Measurements from ENCODE around the gene CSAD. TPM values are rescaled to one million over a fixed set of nuclear protein-coding genes. Genes with fewer than 3 reads are reported as not detected.

Gene CSAD
- polyA plus RNA-seq, 1 of the 3 experiments (the other 2 are of a cell fraction), result 32.2 TPM

DNA sequence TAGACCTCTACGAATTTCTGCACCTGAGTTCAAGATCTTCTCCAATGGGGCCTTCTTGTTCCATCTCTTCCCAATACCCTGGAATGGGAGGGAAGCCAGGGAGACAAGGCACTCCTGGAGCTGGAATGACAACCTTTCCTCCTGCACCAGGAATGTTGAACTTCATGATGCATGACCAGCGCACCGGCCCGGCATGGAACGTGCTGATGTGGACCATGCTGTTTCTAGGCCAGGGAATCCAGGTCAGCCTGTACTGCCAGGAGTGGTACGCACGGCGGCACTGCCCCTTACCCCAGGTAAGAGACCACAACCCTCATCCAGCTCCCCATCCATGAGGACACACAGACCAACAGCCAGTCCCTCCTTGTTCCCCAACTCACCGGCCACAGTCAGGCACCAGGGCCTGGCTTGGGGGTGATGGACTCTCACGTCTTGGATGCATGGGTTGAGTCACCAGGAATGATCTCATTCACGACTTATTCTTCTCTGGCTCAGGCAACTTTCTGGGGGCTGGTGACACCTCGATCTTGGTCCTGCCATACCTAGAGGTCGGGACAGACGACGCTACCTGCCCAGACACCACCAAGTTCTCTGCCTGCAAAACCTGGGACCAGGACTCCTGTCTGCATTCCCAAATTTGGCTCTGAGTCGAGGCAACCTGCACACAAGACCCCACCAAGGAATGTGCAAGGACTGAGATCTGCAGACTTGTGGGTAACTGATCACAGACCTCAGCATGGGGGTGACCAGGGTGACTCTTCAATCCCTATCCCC, 57.0 kb downstream of the CSAD start:
- H3K36me3 ChIP-seq (replicated peaks in 1 of 2; ENCODE audit: control insufficient read depth in 1 of 2, insufficient read depth in 2 of 2, low read length in 1 of 2), result no peaks in the 10 kb centered on the region
- no peaks in the 10 kb centered on the region for H3K27me3 ChIP-seq (ENCODE audit: insufficient read depth)
- no peak overlapping the region for H3K4me2 ChIP-seq
- DNase-seq, result no peak
- no peaks in the 10 kb centered on the region for H3K79me2 ChIP-seq (ENCODE audit: insufficient read depth)
- H4K20me1 ChIP-seq (ENCODE audit: insufficient read depth), result no peaks in the 10 kb centered on the region
- H3K9me3 ChIP-seq, result no peaks in the 10 kb centered on the region
- no peaks in the 10 kb centered on the region for H3K9me2 ChIP-seq
- WGBS (ENCODE audit: low lambda C conversion rate), result 83% methylated on average over 14 of the region's 16 CpGs
- peaks cover 0 to 10% of the 10 kb centered on the region in 2 experiments; a peak in 2 of 4 replicates for H3K4me1 ChIP-seq (ENCODE audit: control insufficient read depth in 1 of 2, insufficient read depth in 2 of 2, low read depth in 1 of 2, low read length in 1 of 2)
- peak; percentile 37; the same call in 1 of the 2 replicates for TF ChIP-seq FOSL2 (IDR thresholded peaks at IDR 0.05; ENCODE audit: borderline replicate concordance, low read depth)
- TF ChIP-seq, protein P1, sequence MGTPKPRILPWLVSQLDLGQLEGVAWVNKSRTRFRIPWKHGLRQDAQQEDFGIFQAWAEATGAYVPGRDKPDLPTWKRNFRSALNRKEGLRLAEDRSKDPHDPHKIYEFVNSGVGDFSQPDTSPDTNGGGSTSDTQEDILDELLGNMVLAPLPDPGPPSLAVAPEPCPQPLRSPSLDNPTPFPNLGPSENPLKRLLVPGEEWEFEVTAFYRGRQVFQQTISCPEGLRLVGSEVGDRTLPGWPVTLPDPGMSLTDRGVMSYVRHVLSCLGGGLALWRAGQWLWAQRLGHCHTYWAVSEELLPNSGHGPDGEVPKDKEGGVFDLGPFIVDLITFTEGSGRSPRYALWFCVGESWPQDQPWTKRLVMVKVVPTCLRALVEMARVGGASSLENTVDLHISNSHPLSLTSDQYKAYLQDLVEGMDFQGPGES (IDR thresholded peaks at IDR 0.05; ENCODE audit: low read depth, low read length), result no peak
- POLR2A ChIA-PET, result no interaction called here
- H3K9ac ChIP-seq, result no peak overlapping the region
- CTCF ChIA-PET, result interaction anchor here (0.9 to 2.0 kb wide), 4 partner anchors 24 to 58 kb away, joined by 3 to 9 read pairs (median 4); no protein-coding TSS in a partner anchor
- 0 out of 2 replicates have a peak overlapping the region, but pooled peaks have one; percentile 22 for H2AFZ ChIP-seq (ENCODE audit: low read depth)
- H3K4me3 ChIP-seq (ENCODE audit: low read depth in 2 of 2, low read length in 1 of 2), result no peak overlapping the region
- no peak overlapping the region for H3K27ac ChIP-seq (ENCODE audit: low read depth in 2 of 2, low read length in 1 of 2)
- H3F3A ChIP-seq (replicated peaks; ENCODE audit: insufficient read depth), result no peaks in the 10 kb centered on the region

DNA sequence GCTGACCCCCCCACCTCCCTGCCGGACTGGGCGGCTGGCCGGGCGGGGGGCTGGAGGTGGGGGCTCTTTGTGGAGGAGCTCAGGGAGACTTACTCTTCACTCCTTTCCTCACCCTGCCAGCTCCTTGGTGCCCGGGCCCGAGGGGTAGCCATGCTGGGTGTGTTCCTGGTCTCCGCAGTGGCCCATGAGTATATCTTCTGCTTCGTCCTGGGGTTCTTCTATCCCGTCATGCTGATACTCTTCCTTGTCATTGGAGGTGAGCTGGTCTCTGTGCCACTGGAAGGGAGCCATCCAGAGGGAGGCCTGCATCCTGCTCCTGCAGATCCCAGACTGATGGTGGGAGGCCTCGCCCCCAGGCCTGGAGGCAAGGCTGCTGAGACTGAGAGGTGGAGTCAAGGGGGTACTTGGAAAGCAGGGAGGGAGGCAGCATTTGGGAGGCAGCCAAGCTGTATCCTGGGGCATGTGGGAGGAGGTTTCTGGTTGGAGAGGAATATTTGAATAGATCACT, 57.7 kb downstream of the CSAD start:
- CTCF ChIA-PET, result interaction anchor here (1.6 to 2.0 kb wide), 2 partner anchors 24 to 36 kb away, joined by 6 to 9 read pairs; no protein-coding TSS in a partner anchor
- H2AFZ ChIP-seq (ENCODE audit: low read depth), result 0 out of 2 replicates have a peak overlapping the region, but pooled peaks have one; percentile 22
- peak; percentile 62 for DNase-seq
- WGBS (ENCODE audit: low lambda C conversion rate), result 95% methylated on average over 6 of the region's 10 CpGs
- H3K9me2 ChIP-seq, result no peaks in the 10 kb centered on the region
- no peak overlapping the region for H3K9ac ChIP-seq
- H4K20me1 ChIP-seq (ENCODE audit: insufficient read depth), result no peaks in the 10 kb centered on the region
- H3K27me3 ChIP-seq (ENCODE audit: insufficient read depth), result no peaks in the 10 kb centered on the region
- no peak overlapping the region for H3K4me3 ChIP-seq (ENCODE audit: low read depth in 2 of 2, low read length in 1 of 2)
- POLR2A ChIA-PET, result no interaction called here
- H3K4me1 ChIP-seq (ENCODE audit: control insufficient read depth in 1 of 2, insufficient read depth in 2 of 2, low read depth in 1 of 2, low read length in 1 of 2), result peaks cover 0 to 10% of the 10 kb centered on the region in 2 experiments; a peak in 2 of 4 replicates
- TF ChIP-seq, protein P2, sequence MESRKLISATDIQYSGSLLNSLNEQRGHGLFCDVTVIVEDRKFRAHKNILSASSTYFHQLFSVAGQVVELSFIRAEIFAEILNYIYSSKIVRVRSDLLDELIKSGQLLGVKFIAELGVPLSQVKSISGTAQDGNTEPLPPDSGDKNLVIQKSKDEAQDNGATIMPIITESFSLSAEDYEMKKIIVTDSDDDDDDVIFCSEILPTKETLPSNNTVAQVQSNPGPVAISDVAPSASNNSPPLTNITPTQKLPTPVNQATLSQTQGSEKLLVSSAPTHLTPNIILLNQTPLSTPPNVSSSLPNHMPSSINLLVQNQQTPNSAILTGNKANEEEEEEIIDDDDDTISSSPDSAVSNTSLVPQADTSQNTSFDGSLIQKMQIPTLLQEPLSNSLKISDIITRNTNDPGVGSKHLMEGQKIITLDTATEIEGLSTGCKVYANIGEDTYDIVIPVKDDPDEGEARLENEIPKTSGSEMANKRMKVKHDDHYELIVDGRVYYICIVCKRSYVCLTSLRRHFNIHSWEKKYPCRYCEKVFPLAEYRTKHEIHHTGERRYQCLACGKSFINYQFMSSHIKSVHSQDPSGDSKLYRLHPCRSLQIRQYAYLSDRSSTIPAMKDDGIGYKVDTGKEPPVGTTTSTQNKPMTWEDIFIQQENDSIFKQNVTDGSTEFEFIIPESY (IDR thresholded peaks at IDR 0.05; ENCODE audit: borderline replicate concordance, low read depth), result no peak
- TF ChIP-seq FOXJ3 (CRISPR knock-in tag; IDR thresholded peaks at IDR 0.05) (no peak), FOXM1 (IDR thresholded peaks at IDR 0.05; ENCODE audit: low read depth) (no peak)
- H3F3A ChIP-seq (replicated peaks; ENCODE audit: insufficient read depth), result no peaks in the 10 kb centered on the region
- no peak overlapping the region; a peak in 1 of 4 replicates for H3K27ac ChIP-seq (ENCODE audit: low read depth in 2 of 2, low read length in 1 of 2)
- no peaks in the 10 kb centered on the region for H3K79me2 ChIP-seq (ENCODE audit: insufficient read depth)
- no peaks in the 10 kb centered on the region for H3K36me3 ChIP-seq (replicated peaks in 1 of 2; ENCODE audit: control insufficient read depth in 1 of 2, insufficient read depth in 2 of 2, low read length in 1 of 2)
- no peak overlapping the region for H3K4me2 ChIP-seq
- no peaks in the 10 kb centered on the region for H3K9me3 ChIP-seq
